HG03108 (cell line): ENCODE data around the gene ARL5C.
"Not testable (repeated sequence)": the region's sequence is repeated elsewhere in the genome, so short reads cannot be mapped to it uniquely, and the experiment has no call there.

Source experiments
- ATAC-seq: cut with Tn5 transposase; IDR thresholded peaks from one replicate; pipeline ENCODE4 v1.9.1; 2021; ENCODE audit warnings: moderate library complexity; ENCODE audit not compliant: unreplicated experiment

ARL5C gene

DNA sequence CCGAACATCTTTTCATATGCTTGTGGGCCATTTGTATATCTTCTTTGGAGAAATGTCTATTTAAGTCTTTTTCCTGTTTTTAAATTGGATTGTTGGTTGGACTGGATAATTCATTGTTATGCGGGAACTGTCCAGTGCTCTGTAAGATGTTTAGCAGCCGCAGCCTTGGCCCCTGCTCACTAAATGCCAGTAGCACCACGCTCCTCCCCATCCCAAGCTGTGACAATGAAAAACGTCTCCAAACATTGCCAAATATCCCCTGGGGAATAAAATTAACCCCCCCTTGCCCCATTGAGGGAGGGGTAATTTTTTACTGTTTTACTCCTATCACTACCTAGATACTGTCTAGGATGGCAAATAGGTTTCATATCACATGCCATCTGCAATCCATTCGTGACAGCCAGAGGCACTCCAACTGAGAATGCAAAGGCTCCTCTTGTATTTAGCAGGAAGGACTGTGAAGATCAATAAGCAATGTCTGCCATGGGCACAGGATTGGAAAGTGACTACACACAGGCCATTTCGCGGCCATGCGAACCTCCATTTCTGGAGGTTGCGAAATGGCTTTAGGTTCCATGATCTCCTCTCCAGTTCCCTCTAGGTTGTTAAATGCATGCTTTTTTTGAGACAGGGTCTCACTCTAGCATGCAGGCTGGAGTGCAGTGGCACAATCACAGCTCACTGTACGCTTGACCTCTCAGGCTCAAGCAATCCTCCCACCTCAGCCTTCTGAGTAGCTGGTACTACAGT, 23.9 kb downstream of the ARL5C start:
- ATAC-seq: no peak

DNA sequence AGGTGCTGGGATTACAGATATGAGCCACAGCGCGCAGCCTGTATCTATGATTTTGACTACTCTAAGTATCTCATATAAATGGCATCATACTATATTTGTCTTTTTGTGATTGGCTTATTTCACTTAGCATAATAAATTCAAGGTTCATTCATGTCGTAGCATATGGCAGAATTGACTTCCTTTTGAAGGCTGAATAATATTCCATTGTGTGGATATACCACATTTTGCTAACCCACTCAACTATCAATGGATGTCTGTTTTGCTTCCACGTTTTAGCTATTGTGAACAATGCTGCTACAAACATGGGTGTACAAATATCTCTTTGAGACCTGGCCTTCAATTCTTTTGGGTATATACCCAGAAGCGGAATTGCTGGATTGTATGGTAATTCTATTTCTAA, 24.7 kb downstream of the ARL5C start:
- no peak for ATAC-seq

DNA sequence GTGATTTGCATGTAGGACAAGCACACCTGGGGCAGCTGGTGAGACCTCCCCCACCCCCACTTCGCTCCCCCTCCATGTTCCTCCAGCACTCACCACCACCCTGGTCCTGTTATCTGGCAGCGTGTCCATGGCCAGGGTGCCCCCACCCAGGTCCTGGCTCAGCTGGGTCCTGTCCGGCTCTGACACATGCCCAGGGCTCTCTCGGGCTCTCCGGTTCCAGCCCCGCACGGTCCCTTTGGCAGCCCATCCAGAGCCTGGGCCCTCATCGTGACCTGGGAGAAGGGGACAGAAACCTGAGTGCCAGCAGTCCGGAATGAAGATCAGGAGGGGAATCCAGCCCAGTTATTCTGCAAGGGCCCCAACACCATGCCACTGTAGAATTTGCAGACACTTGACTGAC, 26.4 kb downstream of the ARL5C start:
- ATAC-seq: no peak

DNA sequence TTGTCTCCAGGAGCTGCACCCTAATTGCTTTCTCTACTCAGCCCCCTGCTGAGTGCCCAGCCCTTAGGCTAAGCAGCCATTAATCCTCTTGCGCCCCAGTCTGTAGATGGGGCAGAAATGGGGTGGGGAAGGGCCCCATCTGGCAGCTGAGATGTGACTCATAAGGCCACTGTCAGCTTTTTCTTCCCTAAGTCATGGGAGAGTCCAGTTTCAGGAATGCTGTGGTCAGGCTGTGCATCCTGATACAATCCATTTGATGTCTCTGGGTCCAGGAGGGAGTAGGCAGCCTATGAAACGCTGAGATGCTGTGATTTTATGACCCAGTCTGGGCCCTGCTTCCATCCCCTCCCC, 26.8 kb downstream of the ARL5C start:
- no peak for ATAC-seq

- no peak for ATAC-seq
Observed at GRCh38 chr17:39138431-39139160, 27.4 kb downstream of the ARL5C start.

GRCh38 chr17:39134878-39135277, 31.1 kb downstream of the ARL5C start:
- ATAC-seq: no peak

GRCh38 chr17:39132192-39132610, 33.8 kb downstream of the ARL5C start:
- ATAC-seq: no peak

- no peak for ATAC-seq
Observed at GRCh38 chr17:39131616-39132015, 34.3 kb downstream of the ARL5C start.

DNA sequence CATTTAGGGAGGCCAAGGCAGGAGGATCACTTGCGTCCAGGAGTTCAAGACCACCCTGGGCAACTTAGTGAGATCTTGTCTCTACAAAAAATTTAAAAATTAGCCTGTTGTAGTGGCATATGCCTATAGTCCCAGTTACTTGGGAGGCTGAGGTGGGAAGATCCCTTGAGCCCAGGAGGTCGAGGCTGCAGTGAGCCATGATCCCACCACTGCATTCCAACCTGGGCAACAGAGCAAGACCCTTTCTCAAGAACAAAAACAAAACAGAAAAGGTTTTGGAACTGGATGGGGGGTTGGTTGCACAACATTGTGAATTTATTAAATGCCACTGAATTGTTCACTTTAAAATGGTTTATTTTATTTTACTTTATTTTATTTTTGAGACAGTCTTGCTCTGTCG, 35.8 kb downstream of the ARL5C start:
- no peak for ATAC-seq

DNA sequence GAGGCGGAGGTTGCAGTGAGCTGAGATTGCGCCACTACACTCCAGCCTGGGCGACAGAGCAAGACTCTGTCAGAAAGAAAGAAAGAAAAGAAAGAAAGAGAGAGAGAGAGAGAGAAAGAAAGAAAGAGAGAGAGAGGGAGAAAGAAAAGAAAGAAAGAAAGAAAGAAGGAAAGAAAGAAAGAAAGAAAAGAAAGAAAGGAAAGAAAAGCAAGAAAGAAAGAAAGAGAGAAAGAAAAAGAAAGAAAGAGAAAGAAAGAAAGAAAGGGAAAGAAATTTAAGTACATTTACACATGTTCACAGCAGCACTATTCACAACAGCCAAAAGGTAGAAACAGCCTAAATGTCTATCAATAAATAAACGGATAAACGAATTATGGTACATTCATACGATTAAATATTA, 36.4 kb downstream of the ARL5C start:
- not testable (repeated sequence) for ATAC-seq

GRCh38 chr17:39126436-39126835, 39.5 kb downstream of the ARL5C start:
- no peak for ATAC-seq

DNA sequence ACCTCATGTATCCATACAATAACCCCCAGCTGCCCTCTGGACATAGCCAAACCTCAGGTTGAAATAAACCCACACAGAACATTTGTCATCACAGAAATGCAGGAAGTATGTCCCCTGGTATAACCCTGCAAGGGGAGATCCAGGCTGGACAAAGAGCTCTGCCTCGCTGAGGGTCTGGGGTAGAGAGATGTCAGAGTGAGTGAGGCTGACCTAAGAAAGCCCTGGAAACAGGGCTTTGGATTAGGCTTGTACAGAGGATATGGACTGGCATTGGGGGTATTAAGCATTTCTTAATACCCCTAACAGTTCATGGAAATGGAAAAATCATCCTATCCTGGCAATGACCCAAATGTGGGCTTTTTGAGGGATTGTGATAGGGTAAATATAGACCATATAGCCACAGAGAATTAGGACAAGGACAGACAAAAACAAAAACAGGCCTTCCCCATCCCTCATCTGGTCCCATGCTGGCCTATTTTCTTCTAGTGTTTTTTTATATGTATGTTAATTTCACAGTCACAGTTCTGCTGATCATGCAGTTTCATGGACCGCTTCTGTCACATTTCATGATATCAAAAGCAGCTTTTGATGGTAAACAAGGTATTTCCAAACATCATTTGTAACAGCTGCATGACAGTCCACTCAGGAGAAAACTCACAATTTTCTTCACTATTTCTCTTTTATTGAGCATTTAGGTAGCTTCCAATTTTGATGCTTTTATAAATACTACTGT, 40.7 kb downstream of the ARL5C start:
- no peak for ATAC-seq

DNA sequence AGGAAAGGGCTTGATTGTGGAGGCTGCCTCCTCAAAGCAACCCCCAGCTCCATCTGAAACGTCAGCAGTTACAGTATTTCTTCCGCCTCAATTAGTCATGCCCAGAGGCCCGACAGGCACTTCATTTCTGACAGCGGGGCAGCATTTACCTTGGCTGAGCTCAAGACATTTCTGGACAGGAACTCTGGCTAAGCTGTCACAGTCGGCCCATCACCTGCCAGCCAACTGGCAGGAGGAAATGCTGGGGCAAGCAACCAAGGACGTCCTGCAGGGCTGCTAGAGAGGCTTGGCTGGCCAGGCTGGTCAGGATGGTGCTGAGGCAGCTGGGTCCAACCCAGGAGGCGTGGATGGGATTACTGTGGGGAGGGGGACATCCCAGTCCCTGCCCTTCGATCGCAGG, 42.3 kb downstream of the ARL5C start:
- ATAC-seq: no peak

- ATAC-seq: no peak
Observed at GRCh38 chr17:39122991-39123390, 43.0 kb downstream of the ARL5C start.

GRCh38 chr17:39121919-39122318, 44.0 kb downstream of the ARL5C start:
- not testable (repeated sequence) for ATAC-seq

- ATAC-seq: no peak
Observed at GRCh38 chr17:39118674-39119419, 47.1 kb downstream of the ARL5C start.

- no peak for ATAC-seq
Observed at GRCh38 chr17:39116224-39116623, 49.7 kb downstream of the ARL5C start.

- ATAC-seq: no peak
Observed at GRCh38 chr17:39115135-39115534, 50.8 kb downstream of the ARL5C start.

GRCh38 chr17:39114723-39115122, 51.2 kb downstream of the ARL5C start:
- no peak for ATAC-seq

GRCh38 chr17:39113871-39114270, 52.1 kb downstream of the ARL5C start:
- ATAC-seq: no peak

DNA sequence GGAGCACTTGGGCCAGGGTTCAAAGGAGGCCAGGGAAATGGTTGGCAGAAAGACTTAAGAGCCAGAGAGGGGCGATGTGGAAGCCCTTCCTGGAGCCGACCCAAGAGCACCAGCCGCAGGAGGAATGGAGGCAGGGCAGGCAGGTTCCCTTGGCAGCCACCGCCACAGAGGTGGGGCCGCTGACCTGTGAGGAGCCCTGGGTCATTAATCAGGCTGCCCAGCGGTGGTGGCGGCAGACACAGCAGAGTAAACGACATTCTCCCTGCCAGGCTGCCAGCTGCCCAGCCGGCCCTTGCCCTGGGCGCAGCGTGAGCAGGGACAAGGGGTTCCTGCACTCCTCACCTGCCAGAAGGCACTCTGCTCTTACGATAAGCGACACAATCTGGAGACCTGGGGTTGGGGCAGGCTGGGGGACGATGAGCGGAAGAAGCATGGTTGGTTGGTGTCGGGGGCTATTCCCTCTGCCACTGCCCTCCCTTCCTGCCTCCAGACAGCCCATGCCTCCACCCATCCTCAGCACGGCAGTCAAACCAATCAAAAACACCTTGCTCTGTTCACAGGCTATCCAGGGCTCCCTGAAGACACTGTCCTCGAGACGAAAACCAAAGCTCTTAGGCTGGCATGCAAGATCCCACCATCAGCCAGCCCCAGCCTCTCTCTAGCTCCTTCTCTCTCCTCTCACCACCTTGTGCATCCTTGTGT, 55.4 kb downstream of the ARL5C start:
- ATAC-seq: no peak
